Fibroblast of lung (primary cell): ENCODE measurements around the gene RASA3.

Experiments used
- EZH2 ChIP-seq: IDR thresholded peaks from 2 replicates; pipeline ENCODE4 v1.5.1; 2012; ENCODE audit warnings: low read length, control low read depth, mild to moderate bottlenecking; ENCODE audit errors: missing control alignments
- TF ChIP-seq, protein P1 (sequence below), 2 donors: IDR thresholded peaks in 1 of 2; conservative IDR thresholded peaks in 1 of 2; 1 replicate in 1 of 2; 2 replicates in 1 of 2; pipeline ENCODE4 v1.5.1; 2011 to 2012; ENCODE audit warnings: low read length in 2 of 2, control low read depth in 1 of 2, inconsistent platforms in 1 of 2, low read depth in 1 of 2, mild to moderate bottlenecking in 1 of 2

DNA sequence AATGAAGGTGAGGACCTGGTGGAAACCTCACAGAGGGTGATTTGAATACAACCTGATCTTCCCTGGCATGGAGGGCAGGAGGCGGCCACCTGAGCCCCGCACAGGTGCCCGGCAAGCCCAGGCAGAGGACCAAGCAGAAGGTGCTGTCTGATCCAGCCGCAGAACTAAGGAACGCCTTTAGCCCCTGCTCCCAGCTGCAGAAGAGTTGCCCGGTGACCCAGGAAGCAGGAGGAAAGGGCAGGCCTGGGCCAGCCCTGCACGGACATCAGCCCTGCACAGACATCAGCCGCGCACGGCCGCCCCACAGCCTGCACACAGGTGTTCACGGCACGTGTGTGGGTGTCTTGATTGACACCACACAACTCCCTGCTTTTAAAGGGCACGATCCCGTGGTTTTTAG lies 43.1 kb downstream of the RASA3 start:
- TF ChIP-seq, protein P1, sequence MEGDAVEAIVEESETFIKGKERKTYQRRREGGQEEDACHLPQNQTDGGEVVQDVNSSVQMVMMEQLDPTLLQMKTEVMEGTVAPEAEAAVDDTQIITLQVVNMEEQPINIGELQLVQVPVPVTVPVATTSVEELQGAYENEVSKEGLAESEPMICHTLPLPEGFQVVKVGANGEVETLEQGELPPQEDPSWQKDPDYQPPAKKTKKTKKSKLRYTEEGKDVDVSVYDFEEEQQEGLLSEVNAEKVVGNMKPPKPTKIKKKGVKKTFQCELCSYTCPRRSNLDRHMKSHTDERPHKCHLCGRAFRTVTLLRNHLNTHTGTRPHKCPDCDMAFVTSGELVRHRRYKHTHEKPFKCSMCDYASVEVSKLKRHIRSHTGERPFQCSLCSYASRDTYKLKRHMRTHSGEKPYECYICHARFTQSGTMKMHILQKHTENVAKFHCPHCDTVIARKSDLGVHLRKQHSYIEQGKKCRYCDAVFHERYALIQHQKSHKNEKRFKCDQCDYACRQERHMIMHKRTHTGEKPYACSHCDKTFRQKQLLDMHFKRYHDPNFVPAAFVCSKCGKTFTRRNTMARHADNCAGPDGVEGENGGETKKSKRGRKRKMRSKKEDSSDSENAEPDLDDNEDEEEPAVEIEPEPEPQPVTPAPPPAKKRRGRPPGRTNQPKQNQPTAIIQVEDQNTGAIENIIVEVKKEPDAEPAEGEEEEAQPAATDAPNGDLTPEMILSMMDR (conservative IDR thresholded peaks at IDR 0.05 in 1 of 2, IDR thresholded peaks at IDR 0.05 in 1 of 2; ENCODE audit: low read depth in 1 of 2, low read length in 2 of 2) = no peak
- no peak for TF ChIP-seq EZH2
